Activated gamma-delta T cell (primary cell): ENCODE results near the gene GID8.
A peak's percentile ranks its signal among the peaks of the same experiment; 100 is the strongest.

Experiments
- DNase-seq: peaks from one replicate; lab custom pipeline; 2025; lab: John Stamatoyannopoulos, UW

GID8 gene

GRCh38 chr20:62943396-62943795 is 5.4 kb downstream of the GID8 start:
- no peak for DNase-seq

DNA sequence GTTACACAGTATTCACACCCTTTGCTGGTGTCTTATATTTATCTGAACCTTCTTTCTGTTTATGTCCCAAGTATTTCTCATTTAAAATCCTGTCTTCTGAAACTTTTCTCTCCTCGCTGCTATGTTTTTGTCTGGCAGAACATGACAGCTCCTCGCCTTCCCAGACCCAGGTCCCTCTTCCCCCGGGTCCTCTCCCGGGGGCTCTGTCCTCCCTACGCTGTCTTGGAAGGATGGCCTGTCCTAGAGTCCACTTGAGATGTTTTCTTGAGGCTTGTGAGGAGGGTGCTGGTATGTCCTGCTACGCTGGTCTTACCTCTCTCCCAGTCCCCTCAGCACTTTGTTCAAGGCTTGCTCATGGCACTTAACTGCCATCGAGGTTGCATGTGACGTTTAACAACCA is 6.2 kb downstream of the GID8 start:
- no peak for DNase-seq

DNA sequence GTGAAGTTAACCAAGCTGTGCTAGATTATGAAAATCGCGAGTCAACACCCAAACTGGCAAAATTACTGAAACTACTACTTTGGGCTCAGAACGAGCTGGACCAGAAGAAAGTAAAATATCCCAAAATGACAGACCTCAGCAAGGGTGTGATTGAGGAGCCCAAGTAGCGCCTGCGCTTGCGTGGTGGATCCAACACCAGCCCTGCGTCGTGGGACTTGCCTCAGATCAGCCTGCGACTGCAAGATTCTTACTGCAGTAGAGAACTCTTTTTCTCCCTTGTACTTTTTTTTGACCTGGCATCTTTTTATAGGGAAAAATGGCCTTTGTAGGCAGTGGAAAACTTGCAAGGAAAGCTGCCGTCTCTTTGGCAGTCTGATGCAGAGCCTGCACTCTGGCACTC is 6.8 kb downstream of the GID8 start:
- DNase-seq = no peak

DNA sequence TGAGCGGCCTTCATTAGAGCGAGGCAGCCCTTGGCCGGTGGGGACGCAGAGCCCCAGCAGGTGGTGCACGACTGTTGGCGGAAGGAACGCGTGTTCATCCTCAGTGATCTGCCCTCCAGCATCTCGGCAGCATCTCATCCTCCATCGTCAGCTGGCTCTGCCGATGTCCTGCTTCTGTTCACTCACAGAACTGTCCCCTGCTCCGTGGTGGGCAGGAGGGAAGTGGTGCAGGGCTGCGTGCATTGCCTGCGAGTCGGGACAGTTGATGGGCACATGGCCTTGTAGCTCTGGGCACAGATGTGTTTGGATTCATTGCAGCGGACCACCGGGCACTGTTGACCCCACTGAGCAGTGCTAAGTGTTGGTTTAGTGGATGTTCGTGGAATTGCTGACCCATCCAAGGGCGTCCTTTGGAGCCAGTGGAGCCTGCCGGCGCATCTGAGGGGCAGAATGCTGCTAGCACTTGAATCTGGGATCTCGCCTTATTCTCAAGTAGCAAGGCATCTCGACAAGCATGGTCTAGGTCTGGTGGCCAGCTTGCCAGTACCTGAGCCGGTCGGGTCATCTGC is 7.9 kb downstream of the GID8 start:
- DNase-seq = no peak

DNA sequence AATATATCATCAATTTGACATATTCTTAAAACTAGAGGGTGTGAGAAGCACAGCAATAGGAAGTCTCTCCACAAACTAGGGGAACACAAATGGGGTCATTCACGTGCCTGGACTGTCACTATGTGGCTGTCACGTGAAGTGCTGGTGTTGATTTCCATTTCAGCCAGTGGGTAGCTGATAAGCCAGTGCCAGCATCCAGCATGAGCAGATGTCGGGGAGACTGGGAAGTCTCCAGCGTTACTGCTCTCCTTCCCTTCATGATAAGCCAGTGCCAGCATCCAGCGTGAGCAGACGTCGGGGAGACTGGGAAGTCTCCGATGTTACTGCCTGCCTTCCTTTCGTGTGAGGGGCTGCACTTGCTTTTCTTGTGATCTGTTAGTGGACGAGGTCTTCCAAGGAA is 9.0 kb downstream of the GID8 start:
- no peak for DNase-seq

DNA sequence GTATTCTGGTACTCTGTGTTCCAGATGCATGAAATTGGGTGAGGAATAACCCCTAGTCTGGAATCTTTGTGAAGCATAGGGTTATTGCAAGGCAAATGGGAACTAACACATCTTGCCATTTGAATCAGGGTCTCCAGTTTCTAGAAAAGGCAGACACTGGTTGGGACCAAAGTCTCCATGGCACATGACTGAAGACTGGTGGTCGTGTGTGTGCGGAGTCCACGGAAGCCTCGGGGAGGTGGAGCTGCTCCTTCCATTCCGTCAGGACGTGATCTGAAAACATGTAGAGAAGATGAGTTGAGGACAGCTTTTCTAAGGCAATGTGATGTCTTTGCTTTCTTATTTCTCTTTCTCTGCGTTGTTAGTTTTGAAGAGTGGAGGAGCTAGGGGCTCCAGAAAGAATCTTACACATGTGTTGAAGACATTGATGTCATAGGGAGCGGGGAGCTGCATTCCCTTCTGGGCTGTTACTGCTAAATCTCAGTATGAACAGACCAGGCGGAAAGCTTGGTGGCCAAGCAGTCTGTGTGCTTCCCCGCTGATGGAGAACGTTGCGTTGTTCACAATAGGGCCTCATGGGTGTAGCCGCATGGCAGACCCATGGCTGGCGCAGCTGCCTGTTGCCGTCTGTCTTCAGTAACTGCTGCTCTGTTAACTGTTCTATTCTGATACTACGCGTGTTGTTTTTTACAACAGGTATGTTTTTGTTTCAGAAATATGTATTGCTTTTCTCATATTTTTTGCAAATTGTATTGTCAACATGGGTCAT is 9.8 kb downstream of the GID8 start:
- no peak for DNase-seq

DNA sequence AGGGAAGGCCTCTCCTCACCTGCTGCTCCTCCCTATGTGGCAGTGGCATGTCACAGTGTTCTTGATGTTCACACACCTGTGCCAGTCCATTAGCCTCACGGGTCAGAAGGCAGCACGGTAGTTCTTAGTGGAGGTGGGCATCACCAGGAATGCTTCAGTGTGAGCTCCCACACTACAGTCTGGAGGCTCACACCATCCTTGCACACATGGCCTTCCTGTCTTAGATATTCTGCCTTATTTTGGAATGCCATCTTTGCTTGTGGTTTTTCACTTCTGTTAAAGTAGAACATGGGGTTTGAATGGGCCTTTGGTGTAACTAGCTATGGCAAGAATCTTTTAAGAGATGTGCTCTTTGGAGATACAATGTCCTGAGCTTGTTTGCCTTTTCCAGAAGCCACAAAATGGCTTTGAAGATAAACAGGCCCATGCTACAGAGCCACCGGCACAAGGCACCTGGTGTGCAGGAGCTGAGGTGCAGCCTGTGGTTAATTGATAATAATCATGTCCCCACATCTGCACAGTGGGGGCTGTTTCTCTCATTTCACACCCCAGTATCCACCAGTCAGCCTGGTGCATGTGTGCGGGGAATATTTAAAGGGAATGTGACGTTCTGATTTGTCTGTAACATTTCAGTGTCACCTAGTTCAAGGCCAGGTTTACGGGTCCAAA is 11.3 kb downstream of the GID8 start:
- no peak for DNase-seq

DNA sequence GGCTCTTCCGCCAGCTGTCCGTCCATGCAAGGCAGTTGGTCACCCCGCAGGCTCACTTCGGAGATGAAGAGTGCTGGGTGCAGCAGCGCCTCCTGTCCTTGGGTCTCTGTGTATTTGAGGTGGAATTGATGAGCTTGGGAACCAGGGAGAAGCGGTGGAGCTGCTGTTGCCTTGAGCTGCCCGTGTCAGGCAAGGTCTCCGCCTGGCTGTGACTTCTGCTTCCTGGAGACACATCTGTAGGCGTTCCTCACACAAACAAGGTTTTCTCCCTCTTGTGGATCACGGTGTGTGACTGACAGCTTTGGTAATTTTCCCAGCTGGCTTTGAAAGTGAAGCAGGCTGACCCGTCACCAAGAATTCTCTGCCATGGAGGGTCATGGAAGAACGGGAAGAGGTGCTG is 12.0 kb downstream of the GID8 start:
- DNase-seq = no peak

GRCh38 chr20:62950741-62951140 is 12.8 kb downstream of the GID8 start:
- no peak for DNase-seq

DNA sequence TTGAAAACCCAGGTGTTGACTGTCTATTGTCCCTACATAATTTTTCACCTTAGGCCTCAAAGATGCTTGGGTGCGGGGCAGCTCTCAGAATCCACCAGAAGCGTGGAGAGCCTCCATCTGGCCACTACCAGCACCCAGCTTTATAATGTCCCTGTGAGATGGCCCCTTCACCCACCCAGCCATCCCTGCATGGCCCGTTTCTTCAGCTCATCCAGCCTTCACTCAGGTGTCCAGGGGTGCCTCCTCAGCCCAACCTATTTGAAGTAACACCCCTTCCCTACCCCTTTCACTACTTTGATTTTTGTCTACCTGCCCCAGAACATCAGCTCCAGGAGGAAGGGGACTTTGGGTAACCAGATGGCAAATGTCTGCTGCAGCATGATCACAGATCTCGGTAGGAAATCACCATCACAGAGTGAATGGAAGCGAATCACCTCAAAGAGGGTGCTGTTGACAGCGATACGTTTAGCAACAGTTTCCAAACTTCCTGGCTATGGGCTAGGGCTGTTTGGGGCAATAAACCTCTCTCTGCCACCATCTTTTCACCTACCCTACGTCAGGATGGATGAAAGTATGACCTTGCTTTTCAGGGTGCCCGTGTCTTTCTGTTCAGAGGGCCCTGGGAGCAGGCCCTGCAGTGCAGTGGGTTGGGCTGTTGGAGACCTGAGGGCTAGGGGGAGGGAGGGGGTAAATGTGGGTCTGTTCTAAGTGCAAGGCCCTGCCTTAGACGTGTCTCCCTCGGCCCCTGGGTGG is 13.4 kb downstream of the GID8 start:
- no peak for DNase-seq

DNA sequence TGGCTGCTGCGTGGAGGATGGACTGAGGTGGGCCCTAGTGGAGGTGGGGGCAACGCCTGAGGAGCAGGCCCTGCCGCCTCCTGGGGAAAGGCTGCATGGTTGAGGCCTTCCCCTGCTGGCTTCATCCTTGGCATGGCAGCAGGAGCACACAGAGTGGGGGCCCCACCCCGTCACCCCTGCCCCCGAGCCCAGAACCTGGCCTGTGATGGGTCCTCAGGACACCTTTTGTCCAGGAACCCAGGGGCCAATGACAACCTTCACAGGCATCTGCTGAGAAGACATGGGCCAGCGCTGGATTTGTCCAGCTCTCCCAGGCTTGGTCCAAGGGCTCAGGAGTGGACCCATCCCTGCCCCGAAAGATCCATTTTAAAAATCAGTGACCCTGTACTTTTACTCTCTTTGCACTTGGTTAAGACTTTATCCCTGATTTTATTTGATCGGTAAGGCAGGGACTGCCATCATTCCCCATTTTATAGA is 14.0 kb downstream of the GID8 start:
- no peak for DNase-seq

GRCh38 chr20:62952373-62952967 is 14.5 kb downstream of the GID8 start, which contains the start of gene SLC17A9:
TSS of gene SLC17A9 (plus strand) at chr20:62952709. CDS start at chr20:62952831, 122 bp downstream.
- DNase-seq = peak; percentile 55

DNA sequence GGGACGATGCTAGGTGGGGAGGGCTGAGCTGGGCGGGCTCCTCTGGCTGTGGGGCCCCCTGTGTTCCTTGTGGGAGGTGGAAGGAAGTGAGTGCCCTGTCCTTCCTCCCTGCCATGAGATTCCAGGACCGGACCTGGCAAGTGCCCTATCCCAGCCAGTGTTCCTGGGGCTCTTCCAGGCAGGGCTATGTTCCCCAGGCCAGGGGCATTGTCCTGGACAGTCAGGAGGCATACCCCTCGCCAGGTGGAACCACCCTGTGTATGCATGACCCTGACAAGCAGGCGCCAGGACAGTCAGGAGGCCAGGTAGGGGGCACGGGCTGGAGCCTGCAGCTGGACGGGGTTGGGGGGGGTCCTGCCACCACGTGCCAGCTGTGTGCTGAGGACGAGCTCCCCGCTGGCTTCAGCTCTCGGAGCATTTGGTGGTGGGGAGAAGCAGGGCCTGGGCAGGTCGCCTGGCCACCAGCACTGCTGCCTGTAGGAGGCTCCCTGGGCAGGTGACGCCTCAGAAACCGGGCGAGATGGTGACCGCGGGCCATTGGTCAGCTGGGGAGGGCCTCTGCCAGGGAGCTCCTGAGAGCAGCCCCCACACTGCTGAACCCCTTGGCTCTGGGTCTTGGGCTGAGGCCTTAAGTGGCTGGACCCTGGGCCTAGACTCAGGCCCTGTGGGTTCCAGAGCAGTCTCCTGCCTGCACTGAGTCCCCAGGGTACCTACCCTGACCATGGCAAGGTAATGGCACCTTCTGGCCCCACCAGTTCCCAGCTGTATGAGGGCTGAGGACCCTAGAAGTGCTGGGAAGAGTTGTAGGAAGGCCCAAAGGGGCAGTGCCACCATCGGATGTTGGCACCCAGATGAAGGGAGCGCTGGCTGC is 15.3 kb downstream of the GID8 start:
- no peak for DNase-seq

GRCh38 chr20:62953839-62954703 is 16.1 kb downstream of the GID8 start:
- peak; percentile 62 for DNase-seq

GRCh38 chr20:62955519-62956386 is 17.8 kb downstream of the GID8 start:
- DNase-seq = no peak

DNA sequence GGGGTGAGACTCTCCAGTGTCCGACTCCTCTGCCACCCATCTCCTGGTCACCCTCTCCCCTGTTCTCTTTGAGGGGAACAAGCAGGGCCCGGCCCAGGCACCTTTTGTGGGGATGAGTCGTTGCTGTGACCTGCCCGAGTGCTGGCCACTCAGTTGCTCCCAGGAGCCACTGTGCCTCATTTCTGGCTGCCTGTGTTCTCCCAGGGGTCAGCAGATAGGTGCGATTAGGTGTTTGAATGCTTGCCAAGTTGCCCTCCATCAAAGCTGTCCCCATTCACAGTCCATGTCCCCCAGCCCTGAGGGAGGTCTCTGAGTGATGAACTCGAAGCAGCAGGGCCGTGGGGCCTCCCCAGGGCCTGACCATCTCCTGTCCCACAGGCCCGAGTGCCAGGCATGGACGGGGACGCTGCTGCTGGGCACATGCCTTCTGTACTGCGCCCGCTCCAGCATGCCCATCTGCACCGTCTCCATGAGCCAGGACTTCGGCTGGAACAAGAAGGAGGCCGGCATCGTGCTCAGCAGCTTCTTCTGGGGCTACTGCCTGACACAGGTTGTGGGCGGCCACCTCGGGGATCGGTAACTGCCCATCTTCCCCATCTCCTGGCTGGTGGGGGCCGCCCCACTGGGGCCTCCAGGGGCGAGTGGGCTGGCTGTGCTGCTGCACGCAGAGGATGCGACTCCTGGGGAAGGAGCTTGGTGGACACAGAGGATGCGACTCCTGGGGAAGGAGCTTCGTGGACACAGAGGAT is 18.6 kb downstream of the GID8 start:
- no peak for DNase-seq

GRCh38 chr20:62957136-62958117 is 19.5 kb downstream of the GID8 start:
- DNase-seq = no peak
